Neural progenitor cell (in vitro differentiated cells): ENCODE measurements around the gene TCF7L2.

Source experiments
- CTCF ChIP-seq: fragments of 200-600 bp; sonication (generic); IDR thresholded peaks from 2 replicates; pipeline ENCODE4 v1.5.1; 2017; ENCODE audit warnings: antibody characterized with exemption, mild to moderate bottlenecking
- EZH2 ChIP-seq: fragments of 200-600 bp; sonication (generic); IDR thresholded peaks from 2 replicates; pipeline ENCODE4 v1.6.1; 2017; ENCODE audit warnings: antibody characterized with exemption, mild to moderate bottlenecking, moderate library complexity
- EZH2phosphoT487 ChIP-seq: fragments of 200-600 bp; sonication (generic); IDR thresholded peaks from 2 replicates; pipeline ENCODE4 v1.6.1; 2017; ENCODE audit warnings: antibody characterized with exemption

DNA sequence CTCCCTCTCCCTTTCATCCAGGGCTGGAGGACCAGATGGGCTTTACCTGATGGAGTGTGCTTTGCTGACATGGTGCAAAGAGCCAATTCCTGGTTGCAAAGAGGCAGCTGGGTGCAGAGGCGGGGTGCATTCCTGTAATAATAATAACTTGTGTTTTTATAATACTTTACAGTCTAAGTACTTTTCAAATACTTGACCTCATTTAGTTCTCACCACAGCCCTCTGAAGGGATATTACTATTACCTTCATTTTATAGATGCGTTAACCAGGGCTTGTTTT lies 70.4 kb downstream of the TCF7L2 start:
- TF ChIP-seq CTCF = no peak
- no peak for TF ChIP-seq EZH2
- no peak for TF ChIP-seq EZH2phosphoT487
